Neuronal stem cell (in vitro differentiated cells): ENCODE results near the gene HOXA3.

Source experiments
- DNase-seq: peaks from one replicate; pipeline ENCODE4 v3.0.0-alpha.2; 2013; ENCODE audit warnings: low spot score
- H2AFZ ChIP-seq: one replicate; pipeline ENCODE4 v1.6.1; 2013; ENCODE audit warnings: mild to moderate bottlenecking, low read length, inconsistent platforms
- H2AK5ac ChIP-seq: 2 replicates; pipeline ENCODE4 v1.6.1; 2013; ENCODE audit warnings: low read depth, mild to moderate bottlenecking, inconsistent platforms, low read length, moderate library complexity, mixed read lengths
- H2BK120ac ChIP-seq: 2 replicates; pipeline ENCODE4 v1.6.1; 2013; ENCODE audit warnings: low read depth, mild to moderate bottlenecking, inconsistent platforms, low read length, moderate library complexity, mixed read lengths
- H2BK12ac ChIP-seq: one replicate; pipeline ENCODE4 v1.6.1; 2013; ENCODE audit warnings: low read length, inconsistent platforms
- H2BK15ac ChIP-seq: 2 replicates; pipeline ENCODE4 v1.6.1; 2013; ENCODE audit warnings: mild to moderate bottlenecking, low read length, inconsistent platforms, mixed read lengths
- H2BK5ac ChIP-seq: one replicate; pipeline ENCODE4 v1.6.1; 2013; ENCODE audit warnings: inconsistent platforms, mild to moderate bottlenecking, low read length, moderate library complexity
- H3K14ac ChIP-seq: one replicate; pipeline ENCODE4 v1.6.1; 2013; ENCODE audit warnings: low read length, inconsistent platforms
- H3K18ac ChIP-seq: 2 replicates; pipeline ENCODE4 v1.6.1; 2013; ENCODE audit warnings: low read length, inconsistent platforms
- H3K23ac ChIP-seq: 2 replicates; pipeline ENCODE4 v1.6.1; 2013; ENCODE audit warnings: low read depth, mild to moderate bottlenecking, mixed read lengths, low read length, inconsistent platforms; ENCODE audit not compliant: poor library complexity
- H3K27ac ChIP-seq: replicated peaks from 3 replicates; pipeline ENCODE4 v1.5.1; 2013; ENCODE audit warnings: low read length, inconsistent platforms
- H3K27me3 ChIP-seq, 3 experiments: 2 replicates each; pipeline ENCODE4 v1.6.1; 2013; ENCODE audit warnings: low read length in 3 of 3, mild to moderate bottlenecking in 2 of 3, inconsistent platforms in 1 of 3, low read depth in 1 of 3, mixed read lengths in 1 of 3, moderate library complexity in 1 of 3; ENCODE audit not compliant: control insufficient read depth in 3 of 3, insufficient read depth in 3 of 3
- H3K36me3 ChIP-seq, 2 donors: replicated peaks in 1 of 2; 2 replicates each; pipeline ENCODE4 v1.6.1; 2013; ENCODE audit warnings: low read length in 2 of 2; ENCODE audit not compliant: control insufficient read depth in 2 of 2, insufficient read depth in 2 of 2
- H3K4ac ChIP-seq: 2 replicates; pipeline ENCODE4 v1.6.1; 2013; ENCODE audit warnings: inconsistent platforms, mild to moderate bottlenecking, low read length, moderate library complexity
- H3K4me1 ChIP-seq, 2 donors: 1 replicate in 1 of 2; 2 replicates in 1 of 2; pipeline ENCODE4 v1.6.1; 2013; ENCODE audit warnings: low read length in 2 of 2, low read depth in 1 of 2; ENCODE audit not compliant: control insufficient read depth in 2 of 2, insufficient read depth in 1 of 2
- H3K4me2 ChIP-seq: one replicate; pipeline ENCODE4 v1.6.1; 2013; ENCODE audit warnings: mild to moderate bottlenecking, low read length, inconsistent platforms; ENCODE audit not compliant: insufficient read depth, poor library complexity, severe bottlenecking
- H3K4me3 ChIP-seq, 2 donors: 2 replicates each; pipeline ENCODE4 v1.5.1; 2013; ENCODE audit warnings: low read length in 2 of 2, mild to moderate bottlenecking in 2 of 2, inconsistent platforms in 1 of 2, moderate library complexity in 1 of 2
- H3K79me1 ChIP-seq: one replicate; pipeline ENCODE4 v1.6.1; 2013; ENCODE audit warnings: low read depth, mild to moderate bottlenecking, inconsistent platforms, low read length, moderate library complexity
- H3K9ac ChIP-seq: one replicate; pipeline ENCODE4 v1.6.1; 2013; ENCODE audit warnings: mild to moderate bottlenecking, low read depth, low read length, inconsistent platforms; ENCODE audit not compliant: poor library complexity
- H3K9me3 ChIP-seq, 2 donors: replicated peaks in 1 of 2; 2 replicates each; pipeline versions ENCODE3 to v1.6.1; 2013; ENCODE audit warnings: low read length in 2 of 2, mild to moderate bottlenecking in 2 of 2, inconsistent platforms in 1 of 2, low read depth in 1 of 2, mixed read lengths in 1 of 2, moderate library complexity in 1 of 2; ENCODE audit not compliant: control insufficient read depth in 2 of 2, insufficient read depth in 1 of 2
- H4K8ac ChIP-seq: one replicate; pipeline ENCODE4 v1.6.1; 2013; ENCODE audit warnings: low read depth, mild to moderate bottlenecking, inconsistent platforms, low read length, moderate library complexity
- H4K91ac ChIP-seq: one replicate; pipeline ENCODE4 v1.6.1; 2013; ENCODE audit warnings: low read length, low read depth, mild to moderate bottlenecking, inconsistent platforms; ENCODE audit not compliant: poor library complexity
- WGBS, 2 donors: extraction: QIAGEN DNeasy Blood & Tissue Kit; methylation state at CpG; one replicate each; pipeline ENCODE4 v1.1.7; 2013; ENCODE audit warnings: missing lambda C conversion rate in 2 of 2, mixed read lengths in 1 of 2; ENCODE audit not compliant: insufficient read length in 2 of 2, insufficient replicate concordance in 1 of 2; ENCODE audit errors: extremely low coverage in 2 of 2; 5-methylcytosine and 5-hydroxymethylcytosine counted together

Gene HOXA3

GRCh38 chr7:27156508-27156898 is 4.1 kb upstream of the HOXA3 start, which contains the start of gene HOXA7:
Gene HOXA7, minus strand, starts transcription at chr7:27156675. Its CDS starts 130 bp downstream, at chr7:27156545.
- WGBS, 2 donors = no CpG with 5 or more reads among the region's 33 CpGs
- DNase-seq = no peak
- Histone ChIP-seq H2BK12ac (no peak within 1 kb of the TSS), H2AK5ac (no peak within 1 kb of the TSS), H3K9me3 (peaks cover 25 to 40% of the 10 kb centered on the region in 2 donors), H3K14ac (no peak within 1 kb of the TSS), H2AFZ (peak within 1 kb of the TSS; percentile 79), H3K4ac (no peak within 1 kb of the TSS), H4K91ac (no peak within 1 kb of the TSS), H2BK120ac (no peak within 1 kb of the TSS), H3K79me1 (no peaks in the 10 kb centered on the region), H3K9ac (no peak within 1 kb of the TSS), H3K4me1 (no peaks in the 10 kb centered on the region), H3K27ac (no peak within 1 kb of the TSS), H3K23ac (no peak within 1 kb of the TSS), H2BK15ac (no peak within 1 kb of the TSS), H3K4me3 (peak within 1 kb of the TSS in 1 of 2 donors; percentile 26), H3K18ac (no peak within 1 kb of the TSS), H3K4me2 (peak within 1 kb of the TSS; percentile 23), H4K8ac (no peak within 1 kb of the TSS), H3K27me3 (peaks cover 81 to 99% (median 94%) of the 10 kb centered on the region in 3 experiments), H3K36me3 (no peaks in the 10 kb centered on the region), H2BK5ac (no peak within 1 kb of the TSS)

GRCh38 chr7:27155816-27156507 is 3.6 kb upstream of the HOXA3 start:
- Histone ChIP-seq H3K9ac (no peak overlapping the region), H3K9me3 (peaks cover 25 to 44% of the 10 kb centered on the region in 2 donors), H2BK15ac (no peak overlapping the region), H3K4me1 (no peaks in the 10 kb centered on the region), H3K14ac (no peak overlapping the region), H3K4me3 (peak overlapping the region in 1 of 2 donors; percentile 26), H4K8ac (no peak overlapping the region), H3K23ac (no peak overlapping the region), H2BK120ac (no peak overlapping the region), H3K4ac (no peak overlapping the region), H2AFZ (peak overlapping the region; percentile 79), H3K27ac (no peak overlapping the region), H2BK12ac (no peak overlapping the region), H3K4me2 (peak overlapping the region; percentile 23), H2AK5ac (no peak overlapping the region), H3K36me3 (no peaks in the 10 kb centered on the region), H3K18ac (no peak overlapping the region), H3K79me1 (no peaks in the 10 kb centered on the region), H3K27me3 (peaks cover 86 to 99% (median 96%) of the 10 kb centered on the region in 3 experiments), H4K91ac (no peak overlapping the region), H2BK5ac (no peak overlapping the region)
- DNase-seq = no peak
- WGBS, 2 donors = no CpG with 5 or more reads among the region's 63 CpGs

GRCh38 chr7:27154901-27155815 is 2.8 kb upstream of the HOXA3 start:
- peaks cover 88 to 100% (median 98%) of the 10 kb centered on the region in 3 experiments for H3K27me3 ChIP-seq
- no peak overlapping the region for H4K8ac ChIP-seq
- H2AFZ ChIP-seq = peak overlapping the region; percentile 68
- no peak overlapping the region for H3K4ac ChIP-seq
- H3K9me3 ChIP-seq = peaks cover 24 to 46% of the 10 kb centered on the region in 2 donors
- DNase-seq = no peak
- H2BK5ac ChIP-seq = no peak overlapping the region
- H3K4me3 ChIP-seq = no peak overlapping the region
- no peak overlapping the region for H3K4me2 ChIP-seq
- no peaks in the 10 kb centered on the region for H3K79me1 ChIP-seq
- H3K9ac ChIP-seq = no peak overlapping the region
- no peak overlapping the region for H2BK120ac ChIP-seq
- H2AK5ac ChIP-seq = no peak overlapping the region
- no peaks in the 10 kb centered on the region for H3K36me3 ChIP-seq
- no peak overlapping the region for H3K23ac ChIP-seq
- H3K4me1 ChIP-seq = no peaks in the 10 kb centered on the region
- H3K14ac ChIP-seq = no peak overlapping the region
- no peak overlapping the region for H3K27ac ChIP-seq
- H2BK12ac ChIP-seq = no peak overlapping the region
- H3K18ac ChIP-seq = no peak overlapping the region
- no CpG with 5 or more reads among the region's 48 CpGs for WGBS, 2 donors
- H4K91ac ChIP-seq = no peak overlapping the region
- no peak overlapping the region for H2BK15ac ChIP-seq

- no peak overlapping the region for H3K18ac ChIP-seq
- H2AK5ac ChIP-seq = no peak overlapping the region
- H3K14ac ChIP-seq = no peak overlapping the region
- H2BK12ac ChIP-seq = no peak overlapping the region
- no peak overlapping the region for H2BK15ac ChIP-seq
- H3K9ac ChIP-seq = no peak overlapping the region
- H2BK120ac ChIP-seq = no peak overlapping the region
- no peaks in the 10 kb centered on the region for H3K36me3 ChIP-seq
- H3K27ac ChIP-seq = no peak overlapping the region
- peaks cover 86 to 99% (median 98%) of the 10 kb centered on the region in 3 experiments for H3K27me3 ChIP-seq
- H4K8ac ChIP-seq = no peak overlapping the region
- no peak overlapping the region for H3K23ac ChIP-seq
- H2BK5ac ChIP-seq = no peak overlapping the region
- H3K4me2 ChIP-seq = no peak overlapping the region
- WGBS, 2 donors = no CpG with 5 or more reads among the region's 10 CpGs
- H3K79me1 ChIP-seq = no peaks in the 10 kb centered on the region
- DNase-seq = no peak
- H3K4me3 ChIP-seq = no peak overlapping the region
- no peak overlapping the region for H4K91ac ChIP-seq
- no peaks in the 10 kb centered on the region for H3K4me1 ChIP-seq
- H2AFZ ChIP-seq = no peak overlapping the region
- peaks cover 17 to 42% of the 10 kb centered on the region in 2 donors for H3K9me3 ChIP-seq
- H3K4ac ChIP-seq = no peak overlapping the region
Measured at GRCh38 chr7:27154369-27154768, 2.0 kb upstream of the HOXA3 start.
